Measurements from ENCODE around the gene TFPI.

DNA sequence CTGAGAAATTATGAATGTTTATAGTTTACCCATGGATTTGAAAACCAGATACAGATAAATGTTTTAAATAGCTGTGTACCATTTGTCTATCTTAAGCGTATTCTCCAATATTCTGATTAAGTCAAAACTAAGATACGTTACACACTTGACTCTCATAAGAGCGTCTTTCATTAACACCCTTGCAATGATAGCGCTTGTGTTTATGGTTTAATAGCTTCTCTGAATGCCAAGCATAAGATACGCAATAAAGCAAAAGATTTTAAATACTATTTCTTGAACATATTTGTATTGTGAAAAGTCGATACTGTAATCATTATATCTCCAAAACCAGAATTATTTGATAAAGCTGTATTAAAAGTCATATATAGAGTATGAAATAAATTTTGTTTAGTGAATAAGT is 109.2 kb downstream of the TFPI start:
- TF ChIP-seq, protein P1, sequence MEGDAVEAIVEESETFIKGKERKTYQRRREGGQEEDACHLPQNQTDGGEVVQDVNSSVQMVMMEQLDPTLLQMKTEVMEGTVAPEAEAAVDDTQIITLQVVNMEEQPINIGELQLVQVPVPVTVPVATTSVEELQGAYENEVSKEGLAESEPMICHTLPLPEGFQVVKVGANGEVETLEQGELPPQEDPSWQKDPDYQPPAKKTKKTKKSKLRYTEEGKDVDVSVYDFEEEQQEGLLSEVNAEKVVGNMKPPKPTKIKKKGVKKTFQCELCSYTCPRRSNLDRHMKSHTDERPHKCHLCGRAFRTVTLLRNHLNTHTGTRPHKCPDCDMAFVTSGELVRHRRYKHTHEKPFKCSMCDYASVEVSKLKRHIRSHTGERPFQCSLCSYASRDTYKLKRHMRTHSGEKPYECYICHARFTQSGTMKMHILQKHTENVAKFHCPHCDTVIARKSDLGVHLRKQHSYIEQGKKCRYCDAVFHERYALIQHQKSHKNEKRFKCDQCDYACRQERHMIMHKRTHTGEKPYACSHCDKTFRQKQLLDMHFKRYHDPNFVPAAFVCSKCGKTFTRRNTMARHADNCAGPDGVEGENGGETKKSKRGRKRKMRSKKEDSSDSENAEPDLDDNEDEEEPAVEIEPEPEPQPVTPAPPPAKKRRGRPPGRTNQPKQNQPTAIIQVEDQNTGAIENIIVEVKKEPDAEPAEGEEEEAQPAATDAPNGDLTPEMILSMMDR (IDR thresholded peaks at IDR 0.05; ENCODE audit: low read depth, low read length, poor library complexity, severe bottlenecking): no peak
- TF ChIP-seq EZH2phosphoT487 (IDR thresholded peaks at IDR 0.05; ENCODE audit: borderline replicate concordance, low read length): no peak
